ENCODE measurements around the gene ARID5A. TPM values are rescaled to one million over a fixed set of nuclear protein-coding genes. Genes with fewer than 3 reads are reported as not detected.

The ARID5A gene
- total and polyA plus RNA-seq, 2 of the 13 experiments (the other 11 are each of a cell fraction or from before 2014, with no cell fraction given) = 6.0 to 9.5 TPM

GRCh38 chr2:96554293-96555145, 18.0 kb downstream of the ARID5A start (continued):
- TF ChIP-seq ZFYVE20 (CRISPR knock-in tag; IDR thresholded peaks at IDR 0.05; ENCODE audit: borderline replicate concordance, low read depth) (no peak), ATF2 (CRISPR knock-in tag; IDR thresholded peaks at IDR 0.05) (0 out of 2 replicates have a peak, but pooled peaks have one; percentile 51), ZNF431 (CRISPR knock-in tag; IDR thresholded peaks at IDR 0.05; ENCODE audit: borderline replicate concordance, low read depth) (no peak), NFAT5 (CRISPR knock-in tag; IDR thresholded peaks at IDR 0.05) (no peak), CSRNP2 (CRISPR knock-in tag; conservative IDR thresholded peaks at IDR 0.05; ENCODE audit: low read depth) (no peak), ATF7 (IDR thresholded peaks at IDR 0.05) (no peak), ATF7 (CRISPR knock-in tag; IDR thresholded peaks at IDR 0.05) (no peak), GMEB1 (CRISPR knock-in tag; IDR thresholded peaks at IDR 0.05; ENCODE audit: borderline replicate concordance) (no peak), ZNF678 (CRISPR knock-in tag; IDR thresholded peaks at IDR 0.05) (no peak), SMC3 (IDR thresholded peaks at IDR 0.05; ENCODE audit: low read length) (no peak), SIN3B (IDR thresholded peaks at IDR 0.05; ENCODE audit: low read length) (no peak), ZNF652 (CRISPR knock-in tag; IDR thresholded peaks at IDR 0.05; ENCODE audit: borderline replicate concordance, low read depth) (no peak), THYN1 (CRISPR knock-in tag; IDR thresholded peaks at IDR 0.05; ENCODE audit: borderline replicate concordance, low read depth) (no peak), RBM22 (optimal IDR thresholded peaks at IDR 0.05; ENCODE audit: low read length) (no peak)
